Neural progenitor cell (in vitro differentiated cells): ENCODE measurements around the gene GJC3.

Experiments used
- EZH2 ChIP-seq: fragments of 200-600 bp; sonication (generic); IDR thresholded peaks from 2 replicates; pipeline ENCODE4 v1.6.1; 2017; ENCODE audit warnings: antibody characterized with exemption, mild to moderate bottlenecking, moderate library complexity
- EZH2phosphoT487 ChIP-seq: fragments of 200-600 bp; sonication (generic); IDR thresholded peaks from 2 replicates; pipeline ENCODE4 v1.6.1; 2017; ENCODE audit warnings: antibody characterized with exemption
- TF ChIP-seq, protein P1 (sequence below): fragments of 200-600 bp; sonication (generic); IDR thresholded peaks from 2 replicates; pipeline ENCODE4 v1.5.1; 2017; ENCODE audit warnings: antibody characterized with exemption, mild to moderate bottlenecking

DNA sequence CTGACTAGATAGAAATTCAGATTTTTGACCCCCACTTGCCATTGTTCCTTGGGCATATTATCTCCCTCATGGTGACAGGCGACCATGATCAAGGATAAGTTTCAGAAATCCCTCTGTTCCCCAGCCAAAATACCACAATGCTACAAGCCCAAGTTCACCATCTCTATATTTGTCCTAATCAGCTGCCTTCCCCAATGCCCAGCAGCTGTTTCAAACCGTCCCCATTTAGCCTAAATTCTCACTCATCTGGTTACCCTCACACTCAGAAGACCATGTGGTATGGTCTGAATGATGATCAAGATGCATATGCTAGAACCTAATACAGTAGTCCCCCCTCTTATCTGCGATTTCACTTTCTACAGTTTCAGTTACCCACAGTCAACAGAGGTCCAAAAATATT lies 956 bp upstream of the GJC3 start:
- TF ChIP-seq, protein P1, sequence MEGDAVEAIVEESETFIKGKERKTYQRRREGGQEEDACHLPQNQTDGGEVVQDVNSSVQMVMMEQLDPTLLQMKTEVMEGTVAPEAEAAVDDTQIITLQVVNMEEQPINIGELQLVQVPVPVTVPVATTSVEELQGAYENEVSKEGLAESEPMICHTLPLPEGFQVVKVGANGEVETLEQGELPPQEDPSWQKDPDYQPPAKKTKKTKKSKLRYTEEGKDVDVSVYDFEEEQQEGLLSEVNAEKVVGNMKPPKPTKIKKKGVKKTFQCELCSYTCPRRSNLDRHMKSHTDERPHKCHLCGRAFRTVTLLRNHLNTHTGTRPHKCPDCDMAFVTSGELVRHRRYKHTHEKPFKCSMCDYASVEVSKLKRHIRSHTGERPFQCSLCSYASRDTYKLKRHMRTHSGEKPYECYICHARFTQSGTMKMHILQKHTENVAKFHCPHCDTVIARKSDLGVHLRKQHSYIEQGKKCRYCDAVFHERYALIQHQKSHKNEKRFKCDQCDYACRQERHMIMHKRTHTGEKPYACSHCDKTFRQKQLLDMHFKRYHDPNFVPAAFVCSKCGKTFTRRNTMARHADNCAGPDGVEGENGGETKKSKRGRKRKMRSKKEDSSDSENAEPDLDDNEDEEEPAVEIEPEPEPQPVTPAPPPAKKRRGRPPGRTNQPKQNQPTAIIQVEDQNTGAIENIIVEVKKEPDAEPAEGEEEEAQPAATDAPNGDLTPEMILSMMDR: no peak
- no peak for TF ChIP-seq EZH2
- no peak for TF ChIP-seq EZH2phosphoT487
